Activated T-cell treated with anti-CD3 and anti-CD28 coated beads for 1 hour (primary cell): ENCODE results near the gene CCDC149.

Source experiments
- DNase-seq: peaks from one replicate; pipeline ENCODE4 v3.0.0-alpha.2; 2020; ENCODE audit warnings: low read depth

Gene CCDC149

GRCh38 chr4:24912252-24913118 is at the start of gene CCDC149:
CCDC149 (minus strand) TSS chr4:24913042; CDS start chr4:24912864, 178 bp downstream.
- no peak for DNase-seq

- DNase-seq: no peak
These were observed 45.0 kb upstream of the CCDC149 start for GRCh38 chr4:24957886-24958285.

- DNase-seq: no peak
These were observed 43.9 kb upstream of the CCDC149 start for GRCh38 chr4:24956763-24957162.

GRCh38 chr4:24956091-24956490 is 43.2 kb upstream of the CCDC149 start:
- no peak for DNase-seq

- no peak for DNase-seq
These were observed 39.8 kb upstream of the CCDC149 start for GRCh38 chr4:24952667-24953066.

- no peak for DNase-seq
These were observed 37.1 kb upstream of the CCDC149 start for GRCh38 chr4:24949970-24950369.

GRCh38 chr4:24937917-24938281 is 25.1 kb upstream of the CCDC149 start:
- no peak for DNase-seq

- no peak for DNase-seq
These were observed 24.5 kb upstream of the CCDC149 start for GRCh38 chr4:24937176-24937916.

GRCh38 chr4:24935856-24936255 is 23.0 kb upstream of the CCDC149 start:
- no peak for DNase-seq

GRCh38 chr4:24934311-24934710 is 21.5 kb upstream of the CCDC149 start:
- DNase-seq: no peak

- DNase-seq: no peak
These were observed 20.9 kb upstream of the CCDC149 start for GRCh38 chr4:24933684-24934275.

GRCh38 chr4:24932515-24933225 is 19.8 kb upstream of the CCDC149 start:
- DNase-seq: no peak

GRCh38 chr4:24930151-24930550 is 17.3 kb upstream of the CCDC149 start:
- no peak for DNase-seq

- no peak for DNase-seq
These were observed 15.9 kb upstream of the CCDC149 start for GRCh38 chr4:24928708-24929107.

GRCh38 chr4:24927049-24927448 is 14.2 kb upstream of the CCDC149 start:
- DNase-seq: no peak

GRCh38 chr4:24924309-24924781 is 11.5 kb upstream of the CCDC149 start:
- no peak for DNase-seq

- DNase-seq: no peak
These were observed 10.7 kb upstream of the CCDC149 start for GRCh38 chr4:24923550-24923949.

- no peak for DNase-seq
These were observed 10.2 kb upstream of the CCDC149 start for GRCh38 chr4:24923002-24923401.

- no peak for DNase-seq
These were observed 9.6 kb upstream of the CCDC149 start for GRCh38 chr4:24922416-24922815.

- DNase-seq: no peak
These were observed 8.6 kb upstream of the CCDC149 start for GRCh38 chr4:24921491-24921890.

- DNase-seq: no peak
These were observed 7.2 kb upstream of the CCDC149 start for GRCh38 chr4:24920008-24920407.
